ENCODE measurements around the gene EEF1A2.
A peak's percentile ranks its signal among the peaks of the same experiment; 100 is the strongest.
"Not testable (repeated sequence)": the region's sequence is repeated elsewhere in the genome, so short reads cannot be mapped to it uniquely, and the experiment has no call there.

Gene EEF1A2

GRCh38 chr20:63520934-63521601 is 22.2 kb upstream of the EEF1A2 start:
- DNase-seq = peak; percentile 83

GRCh38 chr20:63520504-63520933 is 21.6 kb upstream of the EEF1A2 start, which contains the start of gene PPDPF:
Gene PPDPF (plus strand): TSS chr20:63520765. CDS start chr20:63521309, 544 bp downstream.
- peak; percentile 87 for DNase-seq

- DNase-seq = peak; percentile 93
These were observed 21.0 kb upstream of the EEF1A2 start for GRCh38 chr20:63519668-63520503.

GRCh38 chr20:63518946-63519667 is 20.2 kb upstream of the EEF1A2 start:
- peak; percentile 51 for DNase-seq

- DNase-seq = no peak
These were observed 19.5 kb upstream of the EEF1A2 start for GRCh38 chr20:63518351-63518861.

- peak; percentile 1 for DNase-seq
These were observed 18.8 kb upstream of the EEF1A2 start for GRCh38 chr20:63517376-63518309.

GRCh38 chr20:63514520-63514919 is 15.6 kb upstream of the EEF1A2 start:
- DNase-seq = not testable (repeated sequence)

- DNase-seq = no peak
These were observed 14.3 kb upstream of the EEF1A2 start for GRCh38 chr20:63513207-63513606.

- no peak for DNase-seq
These were observed 10.2 kb upstream of the EEF1A2 start for GRCh38 chr20:63509088-63509564.

GRCh38 chr20:63508072-63508768 is 9.3 kb upstream of the EEF1A2 start:
- DNase-seq = no peak

- DNase-seq = no peak
These were observed 8.3 kb upstream of the EEF1A2 start for GRCh38 chr20:63507083-63507743.

- DNase-seq = no peak
These were observed 6.8 kb upstream of the EEF1A2 start for GRCh38 chr20:63505723-63506122.

GRCh38 chr20:63505281-63505680 is 6.4 kb upstream of the EEF1A2 start:
- no peak for DNase-seq

GRCh38 chr20:63504642-63505041 is 5.8 kb upstream of the EEF1A2 start:
- DNase-seq = no peak

- DNase-seq = no peak
These were observed 4.6 kb upstream of the EEF1A2 start for GRCh38 chr20:63503524-63503923.

- DNase-seq = no peak
These were observed 3.8 kb upstream of the EEF1A2 start for GRCh38 chr20:63502671-63503172.

GRCh38 chr20:63501818-63502670 is 3.2 kb upstream of the EEF1A2 start:
- DNase-seq = no peak

GRCh38 chr20:63500902-63501817 is 2.3 kb upstream of the EEF1A2 start:
- DNase-seq = no peak

Data from right kidney (tissue), 1 donor.